ENCODE measurements around the gene SUOX.
A peak's percentile ranks its signal among the peaks of the same experiment; 100 is the strongest.
"Not testable (repeated sequence)": the region's sequence is repeated elsewhere in the genome, so short reads cannot be mapped to it uniquely, and the experiment has no call there.

SUOX gene

GRCh38 chr12:56021889-56022497, 24.9 kb downstream of the SUOX start:
- DNase-seq: no peak

GRCh38 chr12:56028511-56029165, 31.6 kb downstream of the SUOX start:
- no peak for DNase-seq

GRCh38 chr12:56029166-56029519, 32.1 kb downstream of the SUOX start:
- peak; percentile 50 for DNase-seq

DNA sequence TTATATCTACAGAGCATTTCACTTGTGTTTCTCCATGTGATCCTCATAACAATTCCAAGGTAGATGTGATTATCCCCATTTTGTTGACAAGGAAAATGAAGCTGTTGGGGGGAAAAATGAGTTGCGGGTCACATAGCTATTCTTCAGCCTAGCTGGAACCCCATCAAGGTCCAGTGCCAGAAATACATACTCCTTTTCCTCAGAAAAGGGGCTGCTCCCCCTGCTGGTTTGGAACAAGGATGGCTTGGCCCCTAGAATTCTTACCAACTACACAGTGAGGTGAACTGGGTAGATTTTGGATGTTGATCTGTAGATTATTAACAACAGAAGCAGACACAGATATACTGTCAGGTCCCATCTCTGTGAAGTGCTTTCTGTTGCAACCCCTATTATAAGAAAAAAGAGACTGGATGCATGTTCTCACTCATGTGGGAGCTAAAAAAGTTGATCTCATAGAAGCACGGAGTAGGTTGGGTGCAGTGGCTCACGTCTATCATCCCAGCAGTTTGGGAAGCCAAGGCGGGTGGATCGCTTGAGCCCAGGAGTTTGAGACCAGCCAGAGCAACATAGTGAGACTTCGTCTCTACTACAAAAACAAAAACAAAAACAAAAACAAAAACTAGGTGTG, 32.7 kb downstream of the SUOX start:
- peak; percentile 66 for DNase-seq

DNA sequence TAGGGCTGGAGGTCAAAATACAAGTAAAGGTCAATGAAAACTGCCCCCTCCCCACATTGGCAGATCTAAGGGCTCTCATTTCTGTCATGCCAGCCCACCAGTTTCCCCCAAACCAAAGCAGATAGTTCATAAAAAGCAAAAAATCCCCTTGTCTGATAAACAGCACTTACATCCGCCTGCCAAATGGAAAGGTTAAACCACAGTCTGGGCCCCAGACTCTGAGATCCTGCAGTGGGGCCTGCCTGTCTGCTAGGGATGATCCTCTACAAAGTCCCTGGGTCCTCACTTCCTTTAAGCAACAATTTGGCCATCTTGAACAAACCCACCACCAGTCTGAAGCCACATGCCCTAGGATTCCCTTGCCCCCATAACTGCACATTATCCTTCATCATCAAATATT, 34.9 kb downstream of the SUOX start:
- DNase-seq: no peak

DNA sequence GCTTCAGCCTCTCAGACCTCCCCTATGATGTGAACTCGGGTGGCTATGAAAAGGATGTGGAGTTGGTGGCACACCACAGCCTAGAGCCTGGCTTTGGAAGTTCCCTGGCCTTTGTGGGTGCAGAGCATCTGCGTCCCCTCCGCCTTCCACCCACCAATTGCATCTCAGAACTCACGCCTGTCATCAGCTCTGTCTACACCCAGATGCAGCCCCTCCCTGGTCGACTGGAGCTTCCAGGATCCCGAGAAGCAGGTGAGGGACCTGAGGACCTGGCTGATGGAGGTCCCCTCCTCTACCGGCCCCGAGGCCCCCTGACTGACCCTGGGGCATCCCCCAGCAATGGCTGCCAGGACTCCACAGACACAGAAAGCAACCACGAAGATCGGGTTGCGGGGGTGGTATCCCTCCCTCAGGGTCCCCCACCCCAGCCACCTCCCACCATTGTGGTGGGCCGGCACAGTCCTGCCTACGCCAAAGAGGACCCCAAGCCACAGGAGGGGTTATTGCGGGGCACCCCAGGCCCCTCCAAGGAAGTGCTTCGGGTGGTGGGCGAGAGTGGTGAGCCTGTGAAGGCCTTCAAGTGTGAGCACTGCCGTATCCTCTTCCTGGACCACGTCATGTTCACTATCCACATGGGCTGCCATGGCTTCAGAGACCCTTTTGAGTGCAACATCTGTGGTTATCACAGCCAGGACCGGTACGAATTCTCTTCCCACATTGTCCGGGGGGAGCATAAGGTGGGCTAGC, 37.7 kb downstream of the SUOX start:
- no peak for DNase-seq

GRCh38 chr12:56037161-56037560, 40.1 kb downstream of the SUOX start:
- no peak for DNase-seq

GRCh38 chr12:56038022-56038655, 41.1 kb downstream of the SUOX start:
- no peak for DNase-seq

DNA sequence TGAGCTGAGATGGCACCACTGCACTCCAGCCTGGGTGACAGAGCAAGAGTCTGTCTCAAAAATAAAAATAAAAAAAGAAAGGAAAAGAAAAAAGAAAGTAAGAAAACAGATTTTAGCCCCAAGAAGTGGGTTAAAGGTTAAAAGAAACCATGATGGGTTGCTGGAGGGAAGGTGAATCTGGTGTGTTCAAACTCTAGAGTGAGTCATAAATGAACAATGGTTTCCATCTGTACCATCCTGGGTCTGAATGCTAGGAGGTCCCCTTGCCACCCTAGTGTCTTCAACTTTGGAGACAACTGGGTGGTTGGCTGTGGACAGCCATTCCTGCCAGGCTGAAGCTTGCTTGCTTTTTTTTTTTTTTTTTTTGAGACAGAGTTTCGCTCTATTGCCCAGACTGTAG, 43.1 kb downstream of the SUOX start:
- DNase-seq: no peak

GRCh38 chr12:56040963-56041551, 44.0 kb downstream of the SUOX start:
- DNase-seq: no peak

- DNase-seq: peak; percentile 99
Observed at GRCh38 chr12:56041552-56042429, 44.7 kb downstream of the SUOX start, which contains the start of gene RPS26. TSS of gene RPS26 (plus strand) at chr12:56041918. CDS start at chr12:56042167, 249 bp downstream.

DNA sequence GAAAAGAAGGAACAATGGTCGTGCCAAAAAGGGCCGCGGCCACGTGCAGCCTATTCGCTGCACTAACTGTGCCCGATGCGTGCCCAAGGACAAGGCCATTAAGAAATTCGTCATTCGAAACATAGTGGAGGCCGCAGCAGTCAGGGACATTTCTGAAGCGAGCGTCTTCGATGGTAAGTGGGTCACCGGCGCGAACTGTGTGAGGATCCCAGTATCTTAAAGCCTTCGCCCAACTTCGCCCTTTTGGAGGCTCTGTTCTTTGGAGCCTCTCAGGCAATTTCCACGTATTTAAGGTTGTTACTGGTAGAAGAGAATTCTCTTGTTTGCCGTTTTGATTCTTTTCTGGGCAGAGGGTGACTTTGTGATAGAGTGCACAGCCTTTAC, 45.3 kb downstream of the SUOX start:
- DNase-seq: not testable (repeated sequence)

GRCh38 chr12:56042843-56043242, 45.8 kb downstream of the SUOX start:
- DNase-seq: no peak

DNA sequence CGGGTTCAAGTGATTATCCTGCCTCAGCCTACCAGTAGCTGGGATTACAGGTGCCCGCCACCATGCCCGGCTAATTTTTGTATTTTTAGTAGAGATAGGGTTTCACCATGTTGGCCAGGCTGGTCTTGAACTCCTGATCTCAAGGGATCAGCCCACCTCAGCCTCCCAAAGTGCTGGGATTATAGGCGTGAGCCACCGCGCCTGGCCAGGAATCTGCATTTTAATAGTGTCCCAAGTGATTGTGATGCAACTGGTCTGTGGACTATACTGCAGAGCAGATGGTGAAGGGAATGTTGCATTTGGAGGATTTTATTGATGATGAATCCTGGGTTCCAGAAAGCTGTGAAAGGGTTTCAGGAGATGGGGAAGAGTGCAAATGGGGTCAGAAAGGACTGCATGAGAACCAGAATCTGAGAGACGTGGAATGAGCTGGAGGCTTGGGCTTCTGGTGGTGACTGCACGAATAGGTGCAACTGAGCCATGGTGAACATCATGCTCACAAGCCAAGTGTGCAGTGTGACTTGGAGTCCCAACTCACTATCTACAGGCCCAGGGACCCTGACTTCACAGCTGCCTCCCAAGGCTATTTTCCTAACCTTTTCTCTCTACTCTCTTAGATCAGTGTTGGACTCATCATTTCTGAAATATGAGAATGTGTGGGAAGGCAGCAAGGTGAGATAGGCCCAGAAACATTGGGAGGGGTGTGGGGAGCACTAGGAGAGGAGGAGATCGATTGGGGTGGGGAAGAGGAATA, 49.1 kb downstream of the SUOX start:
- peak; percentile 13 for DNase-seq

GRCh38 chr12:56053407-56053893, 56.4 kb downstream of the SUOX start:
- no peak for DNase-seq
